DMS114 treated with DMSO at 0.1 percent for 48 hours (cell line): Measurements from ENCODE around the gene DOCK2.
"Not testable (repeated sequence)": the region's sequence is repeated elsewhere in the genome, so short reads cannot be mapped to it uniquely, and the experiment has no call there.

Experiments used
- DNase-seq: peaks from one replicate; lab custom pipeline; 2025; ENCODE audit not compliant: unreplicated experiment; lab: John Stamatoyannopoulos, UW

DOCK2 gene

GRCh38 chr5:169785771-169786618 lies 148.9 kb downstream of the DOCK2 start:
- DNase-seq, result no peak

GRCh38 chr5:169788168-169788567 lies 151.1 kb downstream of the DOCK2 start:
- DNase-seq, result no peak

GRCh38 chr5:169789417-169789940 lies 152.4 kb downstream of the DOCK2 start:
- DNase-seq, result no peak

- no peak for DNase-seq
Measured at GRCh38 chr5:169791251-169791650, 154.2 kb downstream of the DOCK2 start.

GRCh38 chr5:169795338-169795737 lies 158.3 kb downstream of the DOCK2 start:
- DNase-seq, result no peak

GRCh38 chr5:169796731-169797130 lies 159.7 kb downstream of the DOCK2 start:
- no peak for DNase-seq

- no peak for DNase-seq
Measured at GRCh38 chr5:169797577-169797976, 160.5 kb downstream of the DOCK2 start.

GRCh38 chr5:169798438-169798837 lies 161.4 kb downstream of the DOCK2 start:
- no peak for DNase-seq

GRCh38 chr5:169798906-169799660 lies 162.0 kb downstream of the DOCK2 start:
- no peak for DNase-seq

- DNase-seq, result no peak
Measured at GRCh38 chr5:169801324-169801777, 164.3 kb downstream of the DOCK2 start.

- DNase-seq, result no peak
Measured at GRCh38 chr5:169801781-169802180, 164.7 kb downstream of the DOCK2 start.

- no peak for DNase-seq
Measured at GRCh38 chr5:169803077-169803981, 166.3 kb downstream of the DOCK2 start.

- no peak for DNase-seq
Measured at GRCh38 chr5:169804861-169805260, 167.8 kb downstream of the DOCK2 start.

- no peak for DNase-seq
Measured at GRCh38 chr5:169805527-169805934, 168.5 kb downstream of the DOCK2 start.

- DNase-seq, result no peak
Measured at GRCh38 chr5:169805937-169806700, 169.0 kb downstream of the DOCK2 start.

GRCh38 chr5:169808118-169808581 lies 171.1 kb downstream of the DOCK2 start:
- DNase-seq, result no peak

- DNase-seq, result not testable (repeated sequence)
Measured at GRCh38 chr5:169808880-169809279, 171.8 kb downstream of the DOCK2 start.

- DNase-seq, result no peak
Measured at GRCh38 chr5:169809281-169809680, 172.2 kb downstream of the DOCK2 start.

GRCh38 chr5:169810524-169810923 lies 173.4 kb downstream of the DOCK2 start:
- no peak for DNase-seq

GRCh38 chr5:169811023-169811422 lies 173.9 kb downstream of the DOCK2 start:
- DNase-seq, result no peak
